Astrocyte (in vitro differentiated cells and primary cell): ENCODE measurements around the gene MSI1. TPM values are rescaled to one million over a fixed set of nuclear protein-coding genes. Genes with fewer than 3 reads are reported as not detected.

ENCODE experiments used
- DNase-seq: peaks from one replicate; pipeline ENCODE4 v3.0.0-alpha.2; 2010; ENCODE audit warnings: low read depth
- FAIRE-seq: peaks from 2 replicates; lab custom pipeline; 2011; peaks lifted over from hg19 to GRCh38; lab: Jason Lieb, UNC
- H2AFZ ChIP-seq: 2 replicates; pipeline ENCODE4 v1.6.0; 2012; ENCODE audit warnings: low read depth, low read length, inconsistent platforms
- H3K27ac ChIP-seq: 2 replicates; pipeline ENCODE4 v1.5.1; 2011; ENCODE audit warnings: low read depth, low read length, inconsistent platforms
- H3K27me3 ChIP-seq: 2 replicates; pipeline ENCODE4 v1.6.0; 2011; ENCODE audit warnings: low read length, inconsistent platforms; ENCODE audit not compliant: insufficient read depth
- H3K36me3 ChIP-seq: 2 replicates; pipeline ENCODE4 v1.5.1; 2011; ENCODE audit warnings: low read length, inconsistent platforms; ENCODE audit not compliant: insufficient read depth
- H3K4me1 ChIP-seq: 2 replicates; pipeline ENCODE4 v1.5.1; 2011; ENCODE audit warnings: low read length, inconsistent platforms; ENCODE audit not compliant: insufficient read depth
- H3K4me2 ChIP-seq: 2 replicates; pipeline ENCODE4 v1.6.0; 2012; ENCODE audit warnings: low read length, inconsistent platforms
- H3K4me3 ChIP-seq: 2 replicates; pipeline ENCODE4 v1.5.1; 2011; ENCODE audit warnings: low read depth, mild to moderate bottlenecking, low read length, inconsistent platforms; ENCODE audit not compliant: insufficient read depth
- H3K79me2 ChIP-seq: 2 replicates; pipeline ENCODE4 v1.6.0; 2012; ENCODE audit warnings: mild to moderate bottlenecking, low read length, inconsistent platforms; ENCODE audit not compliant: insufficient read depth
- H3K9ac ChIP-seq: 2 replicates; pipeline ENCODE4 v1.6.0; 2012; ENCODE audit warnings: mild to moderate bottlenecking, low read length, inconsistent platforms
- H3K9me3 ChIP-seq: 2 replicates; pipeline ENCODE4 v1.5.1; 2012; ENCODE audit warnings: low read depth, mild to moderate bottlenecking, low read length, inconsistent platforms; ENCODE audit not compliant: insufficient read depth
- H4K20me1 ChIP-seq: 2 replicates; pipeline ENCODE4 v1.6.0; 2012; ENCODE audit warnings: low read length, inconsistent platforms; ENCODE audit not compliant: insufficient read depth
- H3K27ac Mint-ChIP-seq: one replicate; pipeline ENCODE4 v1.8.0; 2021; ENCODE audit warnings: mild to moderate bottlenecking, mixed read lengths; ENCODE audit not compliant: unreplicated experiment
- H3K27me3 Mint-ChIP-seq: one replicate; pipeline ENCODE4 v1.8.0; 2021; ENCODE audit warnings: low read depth, mixed read lengths; ENCODE audit not compliant: unreplicated experiment
- H3K36me3 Mint-ChIP-seq: one replicate; pipeline ENCODE4 v1.8.0; 2021; ENCODE audit warnings: low read depth, mixed read lengths; ENCODE audit not compliant: unreplicated experiment
- H3K4me1 Mint-ChIP-seq: one replicate; pipeline ENCODE4 v1.8.0; 2021; ENCODE audit warnings: low read depth, mixed read lengths; ENCODE audit not compliant: unreplicated experiment
- H3K4me3 Mint-ChIP-seq: one replicate; pipeline ENCODE4 v1.8.0; 2021; ENCODE audit warnings: mild to moderate bottlenecking, moderate library complexity, mixed read lengths; ENCODE audit not compliant: unreplicated experiment
- H3K9me3 Mint-ChIP-seq: one replicate; pipeline ENCODE4 v1.8.0; 2021; ENCODE audit warnings: mild to moderate bottlenecking, mixed read lengths; ENCODE audit not compliant: unreplicated experiment
- CTCF ChIP-seq: IDR thresholded peaks from 2 replicates; pipeline ENCODE4 v1.5.1; 2011; ENCODE audit warnings: low read depth, mild to moderate bottlenecking, inconsistent platforms, low read length, moderate library complexity; ENCODE audit not compliant: insufficient read depth
- EZH2 ChIP-seq: IDR thresholded peaks from 2 replicates; pipeline ENCODE4 v1.6.1; 2012; ENCODE audit warnings: mild to moderate bottlenecking, low read length, inconsistent platforms; ENCODE audit not compliant: insufficient read depth
- total RNA-seq: library from RNA; stranded (reverse); gene quantifications from 2 replicates; pipeline ENCODE4 v1.2.1, GENCODE V29; 2021

The MSI1 gene
- total RNA-seq, 1 donor from 2014 or later, result 16.0 TPM

GRCh38 chr12:120314220-120314619 is 54.7 kb downstream of the MSI1 start:
- H3K36me3 Mint-ChIP-seq, result no peaks in the 10 kb centered on the region
- no peaks in the 10 kb centered on the region for H3K27me3 Mint-ChIP-seq
- no peaks in the 10 kb centered on the region for H3K79me2 ChIP-seq
- H4K20me1 ChIP-seq, result no peaks in the 10 kb centered on the region
- H2AFZ ChIP-seq, result no peak overlapping the region
- H3K27me3 ChIP-seq, result no peaks in the 10 kb centered on the region
- FAIRE-seq (no peak), DNase-seq (no peak)
- H3K4me2 ChIP-seq, result no peak overlapping the region
- H3K27ac ChIP-seq, result no peak overlapping the region
- peaks cover 5% of the 10 kb centered on the region for H3K4me1 ChIP-seq
- no peak overlapping the region for H3K9ac ChIP-seq
- H3K4me1 Mint-ChIP-seq, result peaks cover 3% of the 10 kb centered on the region
- H3K4me3 ChIP-seq, result no peak overlapping the region
- TF ChIP-seq EZH2 (no peak), CTCF (peak; percentile 23)
- H3K27ac Mint-ChIP-seq, result no peak overlapping the region
- no peaks in the 10 kb centered on the region for H3K9me3 Mint-ChIP-seq
- no peaks in the 10 kb centered on the region for H3K9me3 ChIP-seq
- H3K36me3 ChIP-seq, result no peaks in the 10 kb centered on the region
- H3K4me3 Mint-ChIP-seq, result peak overlapping the region; percentile 41

GRCh38 chr12:120301962-120302815 is 66.8 kb downstream of the MSI1 start, which contains the start of gene SIRT4:
Gene SIRT4, plus strand, starts transcription at chr12:120302321. Its CDS starts 1,241 bp downstream, at chr12:120303562.
- Histone ChIP-seq H3K27ac (peak within 1 kb of the TSS; percentile 75), H3K9ac (peak within 1 kb of the TSS; percentile 82), H3K4me1 (no peaks in the 10 kb centered on the region), H3K36me3 (no peaks in the 10 kb centered on the region), H3K4me3 (peak within 1 kb of the TSS; percentile 77), H3K27me3 (no peaks in the 10 kb centered on the region), H3K79me2 (no peaks in the 10 kb centered on the region), H3K9me3 (no peaks in the 10 kb centered on the region), H3K4me2 (peak within 1 kb of the TSS; percentile 93), H2AFZ (peak within 1 kb of the TSS; percentile 82), H4K20me1 (no peaks in the 10 kb centered on the region)
- Mint-ChIP-seq H3K4me3 (peak within 1 kb of the TSS; percentile 89), H3K27me3 (no peaks in the 10 kb centered on the region), H3K36me3 (no peaks in the 10 kb centered on the region), H3K27ac (peak within 1 kb of the TSS; percentile 82), H3K4me1 (no peaks in the 10 kb centered on the region), H3K9me3 (no peaks in the 10 kb centered on the region)
- TF ChIP-seq CTCF, result peak; percentile 98
- TF ChIP-seq EZH2, result no peak
- FAIRE-seq (peak; percentile 70), DNase-seq (peak; percentile 86)
